Ishikawa (cell line): ENCODE results near the gene CD14.

Experiments used
- CEBPB ChIP-seq: IDR thresholded peaks from 2 replicates; pipeline ENCODE4 v1.6.1; 2012
- CREB1 ChIP-seq: IDR thresholded peaks from 2 replicates; pipeline ENCODE4 v1.6.1; 2012; ENCODE audit warnings: low read depth
- EGR1 ChIP-seq: IDR thresholded peaks from 2 replicates; pipeline ENCODE4 v1.6.1; 2012
- EP300 ChIP-seq: IDR thresholded peaks from 2 replicates; pipeline ENCODE4 v1.6.1; 2012; ENCODE audit warnings: borderline replicate concordance
- FOXM1 ChIP-seq: IDR thresholded peaks from 2 replicates; pipeline ENCODE4 v1.6.1; 2012; ENCODE audit warnings: low read depth, borderline replicate concordance
- MAX ChIP-seq: IDR thresholded peaks from 2 replicates; pipeline ENCODE4 v1.6.1; 2012
- NFIC ChIP-seq: IDR thresholded peaks from 2 replicates; pipeline ENCODE4 v1.6.1; 2012
- RAD21 ChIP-seq: IDR thresholded peaks from 2 replicates; pipeline ENCODE4 v1.6.1; 2012; ENCODE audit warnings: low read depth
- REST ChIP-seq: IDR thresholded peaks from 2 replicates; pipeline ENCODE4 v1.6.1; 2012; ENCODE audit warnings: low read depth, mild to moderate bottlenecking
- TAF1 ChIP-seq: IDR thresholded peaks from 2 replicates; pipeline ENCODE4 v1.6.1; 2012; ENCODE audit warnings: low read depth, mild to moderate bottlenecking
- TCF12 ChIP-seq: IDR thresholded peaks from 2 replicates; pipeline ENCODE4 v1.6.1; 2012; ENCODE audit warnings: low read depth
- TEAD4 ChIP-seq: IDR thresholded peaks from 2 replicates; pipeline ENCODE4 v1.6.1; 2012
- USF1 ChIP-seq: IDR thresholded peaks from 2 replicates; pipeline ENCODE4 v1.6.1; 2012
- YY1 ChIP-seq: IDR thresholded peaks from 2 replicates; pipeline ENCODE4 v1.6.1; 2012; ENCODE audit warnings: low read depth
- ZBTB7A ChIP-seq: IDR thresholded peaks from 2 replicates; pipeline ENCODE4 v1.6.1; 2012; ENCODE audit warnings: low read depth

The CD14 gene

GRCh38 chr5:140628711-140629110, 4.3 kb downstream of the CD14 start:
- TF ChIP-seq YY1 (no peak), TAF1 (no peak), TCF12 (no peak), ZBTB7A (no peak), EGR1 (no peak), FOXM1 (no peak), USF1 (no peak), CEBPB (no peak), CREB1 (no peak), EP300 (no peak), NFIC (no peak), MAX (no peak), REST (no peak), RAD21 (no peak), TEAD4 (no peak)

DNA sequence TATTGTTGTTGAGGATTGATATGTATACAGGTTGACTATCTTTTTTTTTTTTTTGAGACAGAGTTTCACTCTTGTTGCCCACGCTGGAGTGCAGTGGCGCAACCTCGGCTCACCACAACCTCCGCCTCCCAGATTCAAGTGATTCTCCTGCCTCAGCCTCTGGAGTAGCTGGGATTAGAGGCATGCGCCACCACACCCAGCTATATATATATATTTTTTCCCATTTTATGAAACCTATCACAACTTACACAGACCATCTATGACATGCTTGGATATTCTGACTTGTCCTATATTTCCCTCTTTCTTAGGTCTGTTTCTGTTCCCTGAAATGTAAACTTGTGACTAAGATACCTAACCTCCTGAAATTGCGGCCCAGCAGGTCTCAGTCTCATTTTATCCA, 5.0 kb downstream of the CD14 start:
- TF ChIP-seq TAF1 = no peak
- no peak for TF ChIP-seq RAD21
- no peak for TF ChIP-seq TEAD4
- no peak for TF ChIP-seq FOXM1
- TF ChIP-seq USF1 = no peak
- TF ChIP-seq MAX = no peak
- TF ChIP-seq NFIC = no peak
- no peak for TF ChIP-seq REST
- TF ChIP-seq CREB1 = no peak
- TF ChIP-seq TCF12 = no peak
- TF ChIP-seq EP300 = no peak

- TF ChIP-seq CREB1 (no peak), CEBPB (no peak), TEAD4 (no peak), RAD21 (no peak), EGR1 (no peak), ZBTB7A (no peak), EP300 (no peak)
Observed at GRCh38 chr5:140622301-140622700, 10.7 kb downstream of the CD14 start.

DNA sequence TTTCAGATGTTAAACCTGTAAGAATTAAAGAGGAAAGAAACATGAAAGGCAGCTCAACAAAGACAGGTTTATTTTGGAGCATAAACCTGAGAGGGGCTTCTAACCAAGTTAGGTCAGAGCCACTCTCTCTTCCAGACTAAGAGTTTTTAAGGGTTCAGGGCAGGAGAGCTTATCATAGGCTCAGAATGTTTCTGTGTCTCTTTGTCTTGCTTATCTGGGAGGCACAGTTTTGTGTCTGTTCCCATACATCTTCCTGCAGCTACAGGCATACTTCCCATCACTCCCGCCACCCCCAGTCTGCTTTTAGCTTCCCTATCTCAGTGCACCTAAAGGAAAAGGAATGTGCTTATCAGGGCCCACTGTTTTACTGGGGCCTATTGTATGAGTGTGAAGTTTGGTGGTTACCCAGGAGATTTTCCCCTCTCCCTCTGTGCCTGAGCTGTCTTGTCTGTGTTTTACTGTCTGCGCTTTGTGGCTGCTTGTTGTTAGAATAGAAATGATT, 21.9 kb downstream of the CD14 start:
- TF ChIP-seq CEBPB (no peak), MAX (no peak), FOXM1 (no peak), NFIC (no peak), ZBTB7A (no peak), EP300 (no peak), TEAD4 (no peak), CREB1 (no peak), EGR1 (no peak), RAD21 (no peak), USF1 (no peak), REST (no peak)
